Measurements from ENCODE around the gene GNG14. TPM values are rescaled to one million over a fixed set of nuclear protein-coding genes. Genes with fewer than 3 reads are reported as not detected.
"Not testable (repeated sequence)": the region's sequence is repeated elsewhere in the genome, so short reads cannot be mapped to it uniquely, and the experiment has no call there.

GNG14 gene
- total RNA-seq, 2 donors from 2014 or later = not detected

- Mint-ChIP-seq H3K9me3 (no peaks in the 10 kb centered on the region), H3K27ac (no peak overlapping the region), H3K4me3 (no peak overlapping the region), H3K36me3 (ENCODE audit: insufficient read depth in 2 of 2) (peaks cover 0 to 2% of the 10 kb centered on the region in 2 donors), H3K4me1 (ENCODE audit: low read depth) (peaks cover 11% of the 10 kb centered on the region), H3K27me3 (ENCODE audit: low read depth) (no peaks in the 10 kb centered on the region)
- no peak for DNase-seq
- no peak for ATAC-seq (replicated peaks in 1 of 2)
These were observed 6.8 kb downstream of the GNG14 start for GRCh38 chr19:12694641-12695040.

- H3K27ac Mint-ChIP-seq = no peak overlapping the region
- peak overlapping the region; percentile 31 to 87 for H3K4me3 Mint-ChIP-seq
- no peak for DNase-seq
- H3K27me3 Mint-ChIP-seq (ENCODE audit: low read depth) = no peaks in the 10 kb centered on the region
- peak in 1 of 2 donors; percentile 24 for ATAC-seq (replicated peaks in 1 of 2)
- peaks cover 0 to 2% of the 10 kb centered on the region in 2 donors for H3K36me3 Mint-ChIP-seq (ENCODE audit: insufficient read depth in 2 of 2)
- H3K4me1 Mint-ChIP-seq (ENCODE audit: low read depth) = peaks cover 11% of the 10 kb centered on the region
- no peaks in the 10 kb centered on the region for H3K9me3 Mint-ChIP-seq
These were observed 7.3 kb downstream of the GNG14 start for GRCh38 chr19:12695096-12695495.

- no peaks in the 10 kb centered on the region for H3K27me3 Mint-ChIP-seq (ENCODE audit: low read depth)
- no peaks in the 10 kb centered on the region for H3K9me3 Mint-ChIP-seq
- DNase-seq (no peak), ATAC-seq (replicated peaks in 1 of 2) (no peak)
- H3K36me3 Mint-ChIP-seq (ENCODE audit: insufficient read depth in 2 of 2) = peaks cover 0 to 2% of the 10 kb centered on the region in 2 donors
- H3K4me1 Mint-ChIP-seq (ENCODE audit: low read depth) = peaks cover 11% of the 10 kb centered on the region
- peak overlapping the region; percentile 70 to 87 for H3K4me3 Mint-ChIP-seq
- no peak overlapping the region for H3K27ac Mint-ChIP-seq
These were observed 7.7 kb downstream of the GNG14 start for GRCh38 chr19:12695514-12695913.

- peaks cover 0 to 4% of the 10 kb centered on the region in 2 donors for H3K36me3 Mint-ChIP-seq (ENCODE audit: insufficient read depth in 2 of 2)
- peak overlapping the region; percentile 87 to 97 for H3K4me3 Mint-ChIP-seq
- no peaks in the 10 kb centered on the region for H3K27me3 Mint-ChIP-seq (ENCODE audit: low read depth)
- DNase-seq = peak in 1 of 2 donors; percentile 23
- H3K27ac Mint-ChIP-seq = no peak overlapping the region
- peaks cover 11% of the 10 kb centered on the region for H3K4me1 Mint-ChIP-seq (ENCODE audit: low read depth)
- no peaks in the 10 kb centered on the region for H3K9me3 Mint-ChIP-seq
- ATAC-seq (replicated peaks in 1 of 2) = peak; percentile 16 to 21
These were observed 8.2 kb downstream of the GNG14 start for GRCh38 chr19:12695997-12696365.

GRCh38 chr19:12696366-12697335, 8.9 kb downstream of the GNG14 start, which contains the start of gene FBXW9:
Gene FBXW9 (minus strand): TSS chr19:12696631. CDS start chr19:12696581, 50 bp downstream.
- Mint-ChIP-seq H3K36me3 (ENCODE audit: insufficient read depth in 2 of 2) (peaks cover 0 to 4% of the 10 kb centered on the region in 2 donors), H3K4me3 (peak within 1 kb of the TSS; percentile 87 to 97), H3K27me3 (ENCODE audit: low read depth) (no peaks in the 10 kb centered on the region), H3K9me3 (no peaks in the 10 kb centered on the region), H3K4me1 (ENCODE audit: low read depth) (peaks cover 11% of the 10 kb centered on the region), H3K27ac (peak within 1 kb of the TSS; percentile 97)
- DNase-seq (peak; percentile 96 to 97), ATAC-seq (replicated peaks in 1 of 2) (peak; percentile 94 to 95)

GRCh38 chr19:12697425-12697824, 9.6 kb downstream of the GNG14 start:
- not testable (repeated sequence) for H3K27me3 Mint-ChIP-seq (ENCODE audit: low read depth); H3K9me3 Mint-ChIP-seq
- peak overlapping the region; percentile 38 for H3K27ac Mint-ChIP-seq

GRCh38 chr19:12698138-12698537, 10.3 kb downstream of the GNG14 start:
- H3K4me3 Mint-ChIP-seq = peak overlapping the region; percentile 39 to 57
- peaks cover 2 to 10% of the 10 kb centered on the region in 2 donors for H3K36me3 Mint-ChIP-seq (ENCODE audit: insufficient read depth in 2 of 2)
- H3K27me3 Mint-ChIP-seq (ENCODE audit: low read depth) = no peaks in the 10 kb centered on the region
- ATAC-seq (replicated peaks in 1 of 2) (no peak), DNase-seq (no peak)
- H3K9me3 Mint-ChIP-seq = no peaks in the 10 kb centered on the region
- H3K27ac Mint-ChIP-seq = no peak overlapping the region
- peaks cover 11% of the 10 kb centered on the region for H3K4me1 Mint-ChIP-seq (ENCODE audit: low read depth)

More at GRCh38 chr19:12697425-12697824, 9.6 kb downstream of the GNG14 start:
- H3K36me3 Mint-ChIP-seq (ENCODE audit: insufficient read depth in 2 of 2); ATAC-seq (replicated peaks in 1 of 2); DNase-seq: not testable (repeated sequence)
- Mint-ChIP-seq H3K4me3 (peak overlapping the region; percentile 51 to 53), H3K4me1 (ENCODE audit: low read depth) (peaks cover 11% of the 10 kb centered on the region)

GRCh38 chr19:12701596-12702282, 13.9 kb downstream of the GNG14 start:
- H3K4me1 Mint-ChIP-seq (ENCODE audit: low read depth) = peaks cover 8% of the 10 kb centered on the region
- H3K36me3 Mint-ChIP-seq (ENCODE audit: insufficient read depth in 2 of 2) = peaks cover 6 to 15% of the 10 kb centered on the region in 2 donors
- H3K4me3 Mint-ChIP-seq = no peak overlapping the region
- DNase-seq (no peak), ATAC-seq (replicated peaks in 1 of 2) (no peak)
- H3K27ac Mint-ChIP-seq = no peak overlapping the region
- no peaks in the 10 kb centered on the region for H3K27me3 Mint-ChIP-seq (ENCODE audit: low read depth)
- no peaks in the 10 kb centered on the region for H3K9me3 Mint-ChIP-seq

- Mint-ChIP-seq H3K9me3 (no peaks in the 10 kb centered on the region), H3K27me3 (ENCODE audit: low read depth) (no peaks in the 10 kb centered on the region), H3K4me1 (ENCODE audit: low read depth) (peaks cover 4% of the 10 kb centered on the region), H3K4me3 (no peak overlapping the region), H3K27ac (no peak overlapping the region), H3K36me3 (ENCODE audit: insufficient read depth in 2 of 2) (peaks cover 6 to 15% of the 10 kb centered on the region in 2 donors)
- peak; percentile 36 to 37 for DNase-seq
- ATAC-seq (replicated peaks in 1 of 2) = peak; percentile 61 to 66
These were observed 15.2 kb downstream of the GNG14 start for GRCh38 chr19:12703046-12703445.

- peaks cover 6 to 13% of the 10 kb centered on the region in 2 donors for H3K36me3 Mint-ChIP-seq (ENCODE audit: insufficient read depth in 2 of 2)
- no peak overlapping the region for H3K27ac Mint-ChIP-seq
- H3K4me3 Mint-ChIP-seq = no peak overlapping the region
- H3K9me3 Mint-ChIP-seq = no peaks in the 10 kb centered on the region
- H3K27me3 Mint-ChIP-seq (ENCODE audit: low read depth) = no peaks in the 10 kb centered on the region
- no peak for DNase-seq
- no peak for ATAC-seq (replicated peaks in 1 of 2)
- H3K4me1 Mint-ChIP-seq (ENCODE audit: low read depth) = no peaks in the 10 kb centered on the region
These were observed 17.4 kb downstream of the GNG14 start for GRCh38 chr19:12705169-12705568.

GRCh38 chr19:12705654-12706331, 18.0 kb downstream of the GNG14 start:
- Mint-ChIP-seq H3K27me3 (ENCODE audit: low read depth) (no peaks in the 10 kb centered on the region), H3K9me3 (no peaks in the 10 kb centered on the region), H3K4me1 (ENCODE audit: low read depth) (no peaks in the 10 kb centered on the region), H3K36me3 (ENCODE audit: insufficient read depth in 2 of 2) (peaks cover 6 to 17% of the 10 kb centered on the region in 2 donors), H3K27ac (no peak overlapping the region), H3K4me3 (no peak overlapping the region)
- no peak for DNase-seq
- no peak for ATAC-seq (replicated peaks in 1 of 2)

GRCh38 chr19:12706332-12706718, 18.5 kb downstream of the GNG14 start:
- Mint-ChIP-seq H3K4me1 (ENCODE audit: low read depth) (no peaks in the 10 kb centered on the region), H3K9me3 (no peaks in the 10 kb centered on the region), H3K4me3 (no peak overlapping the region), H3K36me3 (ENCODE audit: insufficient read depth in 2 of 2) (peaks cover 9 to 21% of the 10 kb centered on the region in 2 donors), H3K27me3 (ENCODE audit: low read depth) (no peaks in the 10 kb centered on the region), H3K27ac (no peak overlapping the region)
- DNase-seq = no peak
- no peak for ATAC-seq (replicated peaks in 1 of 2)

Data from activated T-cell treated with anti-CD3 and anti-CD28 coated beads, Interleukin-2, amount 50 U/mL, for 72 hours (primary cell).